NCI-H146 (cell line): ENCODE data around the gene PTPN14.
"Not testable (repeated sequence)": the region's sequence is repeated elsewhere in the genome, so short reads cannot be mapped to it uniquely, and the experiment has no call there.

Source experiments
- DNase-seq: peaks from one replicate; lab custom pipeline; 2025; lab: John Stamatoyannopoulos, UW

PTPN14 gene

DNA sequence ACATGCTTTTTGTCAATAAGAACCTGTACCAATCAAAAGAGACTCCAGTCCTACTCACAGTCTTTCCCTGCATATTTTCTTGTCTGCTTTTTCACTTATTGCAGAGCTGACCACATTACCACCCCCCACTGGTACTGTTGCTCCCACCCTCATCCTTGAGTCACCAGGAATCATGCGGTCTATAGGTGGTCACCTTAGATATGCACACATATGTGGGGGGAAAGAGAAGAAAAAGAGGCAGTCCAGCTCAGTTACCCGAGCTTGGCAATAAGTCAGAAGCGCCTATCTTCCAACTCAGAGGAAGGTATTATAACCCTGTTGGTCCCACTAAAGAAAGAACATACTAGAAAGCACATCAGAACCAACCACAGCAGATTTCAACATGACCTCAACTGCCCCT lies 151.3 kb downstream of the PTPN14 start:
- no peak for DNase-seq

DNA sequence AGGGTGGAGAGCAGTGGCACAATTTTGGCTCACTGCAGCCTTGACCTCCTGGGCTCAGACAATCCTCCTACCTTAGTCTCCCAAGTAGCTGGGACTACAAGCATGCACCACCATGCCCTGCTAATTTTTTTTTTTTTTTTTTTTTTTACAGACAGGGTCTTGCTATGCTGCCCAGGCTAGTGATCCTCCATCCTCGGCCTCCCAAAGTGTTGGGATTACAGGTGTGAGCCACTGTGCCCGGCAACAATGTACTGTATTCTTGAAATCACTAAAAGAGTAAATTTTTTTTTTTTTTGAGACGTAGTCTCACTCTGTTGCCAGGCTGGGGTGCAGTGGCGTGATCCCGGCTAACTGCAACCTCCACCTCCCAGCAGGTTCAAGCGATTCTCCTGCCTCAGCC lies 152.9 kb downstream of the PTPN14 start:
- DNase-seq: no peak

DNA sequence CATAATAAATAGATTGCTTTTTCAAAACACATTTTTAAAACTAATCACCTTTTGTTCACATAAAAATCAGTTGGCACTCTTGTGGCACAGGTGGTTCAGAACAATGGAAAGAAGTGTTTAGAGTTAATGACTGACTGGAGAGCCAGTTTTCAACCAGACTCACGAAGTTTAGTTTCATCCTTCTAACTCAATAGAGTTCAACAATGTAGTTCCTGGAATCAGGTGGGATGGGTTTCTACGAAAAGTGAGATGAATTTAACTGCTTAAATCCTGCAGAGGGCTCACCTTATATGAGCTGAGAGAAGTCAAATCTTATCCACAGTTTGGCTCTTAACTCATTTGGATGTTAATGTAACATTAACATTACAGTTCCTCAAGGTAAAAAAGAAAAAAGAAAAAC lies 153.9 kb downstream of the PTPN14 start:
- DNase-seq: no peak

DNA sequence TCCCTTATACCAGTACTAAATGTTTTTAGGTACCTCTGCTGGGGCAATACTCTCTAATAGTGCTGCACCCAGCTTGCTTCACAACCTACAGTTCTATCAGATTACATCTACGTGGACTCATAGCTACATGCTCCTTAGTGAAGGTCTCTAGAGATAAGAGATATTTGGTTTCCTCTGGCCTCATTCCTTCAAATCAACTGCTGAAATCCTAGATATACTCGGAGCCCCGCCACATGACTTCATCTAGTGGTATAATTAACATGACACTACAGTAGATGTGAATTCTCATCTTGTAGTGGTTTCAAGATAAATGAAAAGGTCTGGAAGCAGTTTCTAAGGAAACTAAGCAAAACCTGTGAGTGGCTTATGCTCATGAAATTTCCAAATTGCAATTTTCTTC lies 155.1 kb downstream of the PTPN14 start:
- DNase-seq: no peak

DNA sequence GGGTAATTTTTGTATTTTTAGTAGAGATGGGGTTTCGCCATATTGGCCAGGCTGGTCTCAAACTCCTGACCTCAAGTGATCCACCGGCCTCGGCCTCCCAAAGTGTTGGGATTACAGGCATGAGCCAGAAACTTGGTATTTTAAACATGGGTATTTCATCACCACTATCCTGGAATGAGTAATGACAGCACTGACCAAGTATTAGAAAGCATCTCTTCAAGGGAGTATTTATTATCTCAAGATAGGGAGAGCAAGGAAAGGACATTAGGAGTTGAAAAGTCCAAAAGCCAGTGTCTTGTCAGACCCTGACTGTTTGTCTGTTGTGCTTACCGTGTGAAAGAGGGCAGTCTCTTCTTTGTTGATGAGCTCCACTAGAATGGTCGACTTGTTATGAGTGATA lies 156.8 kb downstream of the PTPN14 start:
- DNase-seq: not testable (repeated sequence)

DNA sequence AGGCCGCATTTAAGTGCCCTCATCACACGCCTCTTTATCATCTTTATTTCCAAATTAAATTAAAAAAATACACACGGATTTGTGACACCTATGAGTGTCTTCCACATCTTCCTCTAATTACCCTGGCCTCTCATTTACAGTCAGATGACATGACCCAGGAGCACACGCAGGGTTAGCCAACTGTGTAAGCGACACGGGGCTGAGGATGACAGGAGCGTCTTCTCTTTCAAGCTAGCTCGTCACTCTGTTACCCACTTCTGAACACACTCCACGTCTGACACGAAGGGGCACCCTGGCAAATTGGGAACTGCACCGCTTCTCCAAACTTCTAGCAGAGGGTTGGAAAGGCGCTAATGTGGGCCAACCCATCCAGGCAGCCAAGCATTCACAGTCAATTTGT lies 158.3 kb downstream of the PTPN14 start:
- no peak for DNase-seq

DNA sequence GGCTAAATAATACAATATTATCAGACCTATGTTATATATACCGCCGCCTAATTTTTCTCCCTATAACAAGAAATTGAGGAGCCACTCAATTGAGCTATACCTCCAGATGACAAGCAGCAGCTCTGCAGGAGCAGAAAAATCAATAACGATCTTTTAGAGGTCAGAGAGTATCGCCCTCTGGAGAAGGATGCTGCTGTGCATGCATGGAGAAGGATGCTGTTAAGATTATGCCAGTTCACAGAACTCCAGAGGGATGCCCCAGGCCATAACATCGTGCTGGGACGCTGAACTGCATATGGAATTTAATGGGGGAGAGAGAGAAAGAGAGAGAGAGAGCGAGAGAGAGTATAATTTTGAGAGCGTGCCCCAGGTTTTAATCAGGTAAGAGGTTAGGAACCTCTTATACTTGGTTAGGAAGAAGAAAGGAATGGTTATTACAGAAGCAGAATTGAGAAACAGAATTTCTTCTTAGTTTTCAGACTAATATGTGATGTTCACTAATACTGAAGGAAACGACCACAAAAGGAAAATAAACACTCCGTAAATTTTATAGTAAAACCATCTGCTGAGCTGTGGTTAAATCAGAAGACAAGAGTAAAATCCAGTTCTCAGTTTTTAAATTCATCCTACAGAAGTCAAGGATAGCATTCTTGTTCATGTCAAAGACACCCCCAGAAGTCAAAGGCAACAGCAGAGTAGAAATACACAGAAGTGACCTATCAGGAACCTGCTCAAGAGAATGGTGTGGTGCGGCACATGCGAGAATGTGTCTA lies 159.3 kb downstream of the PTPN14 start:
- no peak for DNase-seq

DNA sequence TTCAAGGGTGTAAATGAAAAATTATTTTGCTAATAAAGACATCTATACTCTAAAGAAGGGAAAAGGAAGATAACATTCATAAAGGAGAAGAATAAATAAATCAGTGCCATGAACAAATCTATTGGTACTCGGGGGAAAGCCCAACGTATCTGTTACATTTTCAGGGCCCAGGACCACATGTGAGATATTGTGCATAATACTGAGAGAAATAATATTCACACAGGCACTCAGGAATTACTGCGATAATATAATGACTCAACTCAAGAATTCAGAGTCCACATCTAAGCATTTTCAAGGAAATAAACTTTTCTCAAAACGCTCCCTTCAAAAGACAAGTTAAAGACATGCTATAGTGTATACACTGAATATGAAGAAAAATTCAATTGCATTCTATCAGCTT lies 161.7 kb downstream of the PTPN14 start:
- no peak for DNase-seq

DNA sequence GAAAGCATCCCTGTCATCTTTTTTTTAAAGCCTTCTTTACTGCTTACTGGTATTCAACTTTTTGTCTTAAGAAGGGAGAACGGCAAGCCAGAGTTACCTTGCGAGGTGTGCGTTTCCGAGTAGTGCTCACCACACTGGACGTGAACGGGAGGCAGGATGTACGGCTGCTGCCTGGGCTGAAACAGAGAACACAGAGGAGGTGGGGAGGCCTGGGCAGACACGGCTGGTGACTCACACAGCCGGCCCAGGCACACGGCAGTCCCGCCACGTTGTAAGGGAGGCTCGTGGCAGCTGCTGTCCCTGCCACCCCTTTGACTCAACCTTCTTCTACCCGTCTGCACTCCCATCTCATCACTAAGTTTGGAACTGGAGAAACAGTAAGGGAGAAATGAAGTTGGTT lies 164.7 kb downstream of the PTPN14 start:
- no peak for DNase-seq

DNA sequence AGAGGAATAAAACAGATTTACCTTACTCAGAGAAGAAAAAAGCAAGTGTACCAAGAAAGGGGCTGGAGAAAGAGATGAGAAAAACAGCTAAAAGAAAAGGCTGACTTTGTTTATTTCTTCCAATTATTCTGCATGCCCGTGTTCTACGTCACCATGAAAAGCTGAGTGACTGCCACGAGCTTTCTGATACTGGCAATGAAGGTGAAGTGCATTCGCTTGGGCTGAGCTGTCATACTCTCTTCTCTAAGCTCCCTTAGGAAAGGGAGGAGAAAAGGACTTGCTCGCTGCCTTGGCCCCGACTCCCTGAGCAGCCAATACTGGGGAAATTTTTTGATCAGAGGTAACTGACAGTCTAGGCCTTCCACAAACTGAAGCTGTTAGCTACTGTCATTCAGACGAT lies 165.1 kb downstream of the PTPN14 start:
- DNase-seq: no peak

DNA sequence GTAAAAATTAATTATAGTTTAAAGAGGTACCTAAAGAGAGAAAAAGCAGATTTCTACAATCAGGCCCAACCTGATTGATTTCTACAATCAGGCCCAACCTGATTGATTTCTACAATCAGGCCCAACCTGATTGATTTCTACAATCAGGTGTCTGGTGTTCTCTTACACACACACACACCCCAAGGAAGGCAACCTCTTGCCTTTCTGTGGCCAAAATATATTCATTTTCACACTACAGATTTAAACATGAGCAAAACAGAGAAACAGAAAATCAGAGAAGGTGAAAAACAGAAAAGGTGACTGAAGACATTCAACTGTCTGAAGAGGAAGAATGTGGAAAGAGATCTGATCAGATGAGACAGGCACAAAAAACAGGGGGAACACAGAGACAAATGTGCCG lies 166.0 kb downstream of the PTPN14 start:
- DNase-seq: no peak

DNA sequence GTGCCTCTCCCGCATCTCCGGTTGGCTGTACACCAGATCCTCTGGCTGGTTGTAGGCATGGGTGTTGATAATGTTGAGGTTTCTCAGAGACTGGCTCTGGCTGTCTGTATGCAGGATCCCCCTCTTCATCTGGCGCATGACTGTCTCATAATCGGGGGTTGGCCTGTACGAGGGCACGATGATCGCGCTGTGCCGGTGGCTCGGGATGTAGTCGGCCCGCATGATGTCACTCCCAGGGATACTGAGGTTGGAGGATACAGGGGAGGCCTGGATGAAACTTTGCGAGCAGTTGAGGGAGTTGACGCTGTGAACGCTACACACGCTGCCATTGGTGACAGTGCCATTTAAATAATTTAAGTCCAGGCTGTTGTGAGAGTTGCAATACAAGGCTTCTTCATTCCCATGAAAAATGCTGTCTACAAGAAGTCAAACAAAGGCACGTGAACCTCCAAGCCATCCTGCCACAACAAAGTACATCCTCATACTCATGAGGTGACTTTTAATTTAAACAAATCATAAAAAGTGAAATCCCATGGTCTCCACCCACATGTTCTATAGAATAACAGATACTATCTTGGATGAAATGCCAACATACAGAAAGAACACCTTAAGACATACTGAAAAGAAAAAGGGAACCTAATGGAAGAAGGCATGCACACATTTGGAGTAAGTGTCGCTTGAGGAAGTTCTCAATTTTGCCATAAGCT lies 166.9 kb downstream of the PTPN14 start:
- no peak for DNase-seq

DNA sequence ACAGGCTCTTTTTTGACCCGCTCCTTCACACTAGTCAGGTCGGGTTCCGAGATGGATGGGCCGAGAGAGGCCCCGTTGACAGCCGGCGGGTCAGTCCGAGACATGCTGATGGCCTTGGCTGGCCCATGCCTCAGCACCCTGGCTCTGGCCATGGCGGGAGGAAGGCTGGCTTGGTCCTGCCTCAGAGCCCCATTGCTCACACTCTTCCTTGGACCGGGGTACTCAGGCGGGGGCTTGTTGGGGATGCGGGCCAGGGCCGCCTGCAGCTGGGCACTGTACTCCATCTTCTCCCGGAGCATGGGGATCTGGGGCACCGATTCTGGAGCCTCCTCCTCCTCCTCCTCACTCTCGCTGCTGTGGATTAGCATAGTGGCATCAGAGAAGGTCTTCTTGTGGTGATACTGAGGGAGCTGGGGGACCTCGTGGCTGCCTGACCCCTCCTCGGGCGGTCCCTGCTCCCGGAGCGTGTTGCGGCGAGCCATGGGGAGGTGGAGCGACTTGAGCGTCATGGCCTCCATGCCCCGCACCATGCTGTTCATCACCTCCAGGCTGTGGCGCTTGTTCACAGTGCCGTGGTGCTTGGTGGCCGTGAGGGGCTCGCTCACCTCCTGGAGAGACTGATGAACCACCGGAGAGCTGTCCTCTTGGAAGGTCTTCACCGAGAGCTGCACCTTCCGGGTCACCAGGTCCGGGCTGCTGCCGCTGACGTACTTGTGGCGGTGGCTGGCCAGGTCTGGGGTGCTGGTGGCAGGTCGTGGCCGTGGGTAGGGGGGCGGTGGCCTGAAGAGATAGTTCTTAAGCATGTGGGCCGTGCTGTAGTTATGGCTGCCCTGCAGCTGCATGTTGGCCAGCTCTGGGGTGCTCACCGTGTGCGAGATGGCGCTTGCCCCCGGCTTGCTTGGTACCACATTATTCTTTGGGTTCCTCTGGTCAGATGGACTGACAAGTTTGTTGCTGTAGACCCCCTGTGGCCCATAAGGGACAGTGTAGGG lies 167.7 kb downstream of the PTPN14 start:
- DNase-seq: no peak

DNA sequence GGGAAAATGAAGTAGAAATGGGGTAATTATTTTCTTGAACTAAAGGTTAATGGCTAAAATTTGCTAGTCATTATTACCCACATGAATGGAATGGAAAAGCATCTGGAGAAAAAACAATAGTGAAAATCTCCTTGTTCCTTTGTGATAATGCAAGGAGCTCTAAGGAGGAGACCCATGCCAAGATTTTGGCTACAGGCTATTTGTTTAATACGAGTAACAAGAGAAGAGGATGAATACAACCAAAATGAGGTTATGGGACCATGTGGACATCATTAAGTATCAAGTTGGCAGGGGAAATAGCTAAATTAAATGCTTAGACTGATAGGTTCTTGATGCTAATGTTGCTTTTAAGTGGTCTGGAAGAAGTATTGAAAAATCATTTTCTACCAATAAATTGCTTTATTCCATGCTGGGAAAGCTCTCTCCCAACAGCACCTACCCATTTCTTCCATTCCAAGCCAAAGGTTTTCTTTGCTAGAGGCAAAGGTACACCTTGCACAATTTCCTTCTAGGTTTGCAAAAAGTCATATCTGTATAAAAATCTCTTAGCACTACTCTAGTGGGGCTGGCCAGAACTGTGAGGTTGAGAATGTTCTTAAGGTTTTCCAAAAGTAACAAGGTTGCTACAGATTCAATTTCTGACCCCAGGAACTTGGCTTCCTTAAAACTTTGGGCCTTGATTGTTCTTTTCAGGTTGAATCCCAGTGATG lies 170.3 kb downstream of the PTPN14 start:
- no peak for DNase-seq

DNA sequence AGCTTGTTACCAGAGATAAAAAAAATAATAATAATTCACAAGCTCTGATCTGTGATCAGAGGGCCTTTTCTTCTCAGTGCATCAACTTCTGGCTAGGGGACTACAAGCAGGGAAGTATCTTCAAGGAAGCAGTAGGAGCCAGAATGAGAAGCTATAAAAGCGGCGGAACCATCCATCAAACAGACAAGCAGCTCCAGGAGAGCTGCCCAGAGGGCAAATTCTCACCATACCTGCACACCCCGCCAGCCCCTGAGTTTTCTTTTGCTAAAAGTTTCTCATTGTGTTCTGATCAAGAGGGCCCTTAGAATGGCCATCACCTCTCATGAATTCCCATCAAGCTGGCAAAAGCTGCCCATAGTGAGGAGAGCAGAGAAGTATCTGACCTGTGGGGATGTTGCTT lies 171.0 kb downstream of the PTPN14 start:
- no peak for DNase-seq

DNA sequence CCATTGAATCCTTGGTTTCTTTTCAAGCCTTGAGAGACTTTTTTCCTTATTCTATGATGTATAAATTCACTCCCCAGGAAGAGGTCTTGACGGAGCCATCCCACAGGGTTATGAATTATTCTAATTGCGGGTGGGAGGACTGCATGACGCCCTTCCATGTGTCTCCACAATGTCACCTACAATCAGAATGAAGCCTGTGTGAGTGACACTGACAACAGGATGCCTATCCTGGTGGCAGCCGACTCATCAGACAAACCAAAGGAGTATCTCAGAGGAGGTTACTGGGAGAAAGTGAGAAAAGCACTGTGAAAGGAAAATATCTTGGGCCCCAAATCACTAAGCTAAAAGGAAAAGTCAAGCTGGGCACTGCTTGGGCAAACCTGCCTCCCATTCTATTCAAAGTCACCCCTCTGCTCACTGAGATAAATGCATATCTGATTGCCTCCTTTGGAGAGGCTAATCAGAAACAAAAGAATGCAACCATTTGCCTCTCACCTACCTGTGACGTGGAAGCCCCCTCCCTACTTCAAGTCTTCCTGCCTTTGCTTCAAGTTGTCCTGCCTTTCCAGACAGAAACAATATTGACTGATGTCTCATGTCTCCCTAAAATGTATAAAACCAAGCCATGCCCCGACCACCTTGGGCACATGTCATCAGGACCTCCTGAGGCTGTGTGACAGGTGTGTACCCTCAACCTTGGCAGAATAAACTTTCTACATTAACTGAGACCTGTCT lies 172.0 kb downstream of the PTPN14 start:
- DNase-seq: no peak

DNA sequence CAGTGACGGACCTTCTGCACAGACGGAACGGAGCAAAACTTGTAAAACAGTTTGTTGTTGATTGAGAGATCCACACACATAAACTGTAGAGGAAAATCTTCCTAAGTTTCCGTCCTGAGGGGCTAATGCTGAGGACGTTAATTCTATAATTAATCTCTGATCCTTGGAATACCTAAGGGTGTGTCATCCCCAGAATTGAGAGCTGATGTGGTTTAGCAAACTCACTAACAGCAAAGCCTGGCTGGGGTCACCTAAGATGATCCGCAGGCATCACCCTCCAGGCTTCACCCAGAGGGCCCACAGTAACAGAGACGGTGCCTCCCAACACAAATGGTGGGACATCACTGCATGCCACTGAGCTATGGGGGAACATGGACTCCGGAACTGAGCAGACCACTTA lies 172.9 kb downstream of the PTPN14 start:
- no peak for DNase-seq

DNA sequence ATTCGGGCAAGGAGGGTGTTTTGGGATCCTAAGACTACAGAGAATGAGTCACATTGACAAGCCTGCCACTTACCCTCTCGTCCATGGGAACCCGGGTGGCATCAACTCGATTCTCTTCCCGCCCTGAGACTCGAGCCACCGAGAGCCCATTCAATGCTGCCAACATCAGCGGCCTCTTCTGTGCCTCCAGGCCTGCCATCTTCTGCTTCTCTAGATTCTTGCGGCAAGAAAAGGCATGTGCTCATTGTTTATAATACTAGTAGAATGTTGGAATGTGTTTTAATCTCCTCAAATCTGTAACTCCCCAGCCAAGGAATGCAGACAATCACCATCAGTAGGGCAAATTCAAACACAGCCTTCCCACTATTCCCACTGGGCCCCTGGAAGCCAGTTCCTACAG lies 173.5 kb downstream of the PTPN14 start:
- no peak for DNase-seq

DNA sequence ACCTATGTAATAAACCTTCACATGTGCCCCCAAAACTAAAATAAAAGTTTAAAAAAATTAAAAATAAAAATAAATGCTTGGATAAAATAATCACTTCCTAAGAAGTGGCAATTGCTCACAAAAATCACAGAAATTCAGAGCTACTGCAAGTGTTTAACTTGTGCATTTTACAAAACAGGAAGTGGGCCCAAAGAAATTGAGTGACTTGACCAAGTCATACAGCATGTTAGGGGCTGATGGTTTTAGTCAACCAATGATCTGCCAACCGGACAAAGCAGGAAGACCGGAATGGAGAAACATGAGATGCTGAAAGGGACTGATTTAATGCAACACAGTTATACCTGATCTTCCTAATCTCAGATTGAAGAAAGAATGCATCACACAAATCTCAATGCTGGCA lies 173.9 kb downstream of the PTPN14 start:
- no peak for DNase-seq

DNA sequence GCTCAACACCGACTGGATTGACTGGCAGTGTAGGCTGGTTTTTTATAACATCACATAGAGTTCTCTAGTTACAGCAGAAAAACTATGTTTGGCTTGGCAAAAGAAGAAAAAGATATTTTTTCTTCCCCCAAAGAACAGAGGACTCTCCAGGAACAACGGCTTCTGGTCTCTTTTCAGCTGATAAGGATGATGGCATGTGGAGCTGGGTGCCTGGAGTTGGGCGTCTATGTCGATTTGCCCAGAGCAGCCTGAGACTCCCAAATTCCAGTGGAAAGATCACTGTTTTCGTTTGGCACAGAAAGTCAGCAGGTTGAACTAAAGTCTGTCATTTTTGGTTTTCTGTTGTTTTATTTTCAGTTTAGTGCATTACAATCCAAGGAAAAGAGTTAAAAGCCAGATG lies 179.3 kb downstream of the PTPN14 start:
- no peak for DNase-seq

DNA sequence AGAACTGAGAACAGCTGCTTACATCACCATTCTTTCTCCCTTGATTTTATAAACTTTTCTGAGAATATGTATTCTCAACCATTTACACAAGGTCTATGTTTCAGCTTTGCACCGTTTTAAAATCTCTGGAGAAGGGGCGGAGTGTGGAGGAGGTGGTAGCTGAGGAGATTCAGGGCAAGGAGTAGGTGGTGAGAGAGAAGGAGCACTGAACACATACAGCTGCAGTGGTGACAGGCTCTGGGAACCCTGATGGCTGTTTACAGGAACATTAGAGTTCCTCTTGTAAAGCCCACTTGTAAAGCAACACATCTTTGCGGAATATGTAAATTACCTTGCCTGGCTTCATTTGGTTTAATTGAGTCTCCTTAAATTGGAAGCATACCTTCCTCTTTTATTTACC lies 180.8 kb downstream of the PTPN14 start:
- DNase-seq: no peak
